NCI-H69 (cell line): ENCODE measurements around the gene RHOD.

Experiments
- DNase-seq: peaks from one replicate; lab custom pipeline; 2025; lab: John Stamatoyannopoulos, UW

RHOD gene

GRCh38 chr11:67062526-67063373 is 6.1 kb downstream of the RHOD start:
- DNase-seq: no peak

DNA sequence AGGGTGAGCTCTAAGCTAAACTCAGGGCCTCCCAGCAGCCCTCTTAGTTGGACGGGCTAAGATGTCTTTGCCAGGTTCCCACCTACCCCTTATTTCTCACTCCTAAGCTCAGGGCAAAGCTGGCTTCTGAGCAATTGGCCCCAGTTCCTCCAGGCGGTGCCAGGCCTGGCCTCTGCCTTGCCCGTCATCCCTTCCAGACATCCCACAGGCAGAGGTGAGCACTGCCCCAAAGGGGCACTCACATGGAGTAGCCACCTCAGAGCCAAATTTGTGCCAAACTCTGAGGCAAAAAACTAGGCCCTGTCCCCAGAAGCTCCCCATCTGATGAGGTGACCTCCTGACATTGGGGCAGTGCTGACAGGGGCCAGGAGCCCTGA is 9.7 kb downstream of the RHOD start:
- no peak for DNase-seq

- peak; percentile 74 for DNase-seq
These were observed 15.0 kb downstream of the RHOD start for GRCh38 chr11:67071420-67072284.

DNA sequence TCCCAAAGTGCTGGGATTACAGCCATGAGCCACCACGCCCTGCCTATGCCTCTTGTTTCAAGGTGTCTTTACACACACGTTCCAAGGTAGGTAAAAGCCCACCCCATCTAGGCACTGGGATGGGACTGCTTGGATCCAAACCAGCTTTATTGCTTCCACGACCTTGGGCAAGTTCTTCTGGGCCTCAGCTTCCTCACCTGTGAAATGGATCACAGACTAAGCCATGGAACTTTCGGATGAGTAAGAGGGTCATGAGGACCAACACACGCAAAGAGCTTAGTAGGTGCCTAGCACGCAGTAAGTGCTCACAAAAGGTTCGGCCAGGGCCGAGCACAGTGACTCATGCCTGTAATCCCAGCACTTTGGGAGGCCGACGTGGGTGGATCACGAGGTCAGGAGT is 15.6 kb downstream of the RHOD start:
- DNase-seq: no peak

GRCh38 chr11:67073908-67074307 is 17.3 kb downstream of the RHOD start:
- peak; percentile 43 for DNase-seq

DNA sequence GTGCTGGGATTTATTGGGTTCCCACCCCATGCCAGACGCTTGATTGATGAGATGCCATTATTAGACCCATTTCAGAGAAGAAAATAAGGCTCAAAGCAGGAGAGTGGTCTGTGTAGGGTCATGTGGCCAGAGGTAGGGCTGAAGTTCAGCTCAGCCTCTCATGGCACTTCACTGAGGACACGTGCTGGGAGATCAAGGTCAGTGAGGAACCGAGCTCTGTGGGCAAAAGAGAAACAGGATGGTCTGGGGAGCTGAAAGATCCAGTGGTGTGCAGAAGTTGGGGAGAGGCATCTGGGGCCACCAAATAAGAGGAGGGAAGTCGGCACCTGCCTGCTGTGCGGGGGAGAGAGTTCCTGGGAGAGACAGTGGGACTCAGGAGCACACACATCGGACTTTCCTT is 19.6 kb downstream of the RHOD start:
- DNase-seq: no peak

DNA sequence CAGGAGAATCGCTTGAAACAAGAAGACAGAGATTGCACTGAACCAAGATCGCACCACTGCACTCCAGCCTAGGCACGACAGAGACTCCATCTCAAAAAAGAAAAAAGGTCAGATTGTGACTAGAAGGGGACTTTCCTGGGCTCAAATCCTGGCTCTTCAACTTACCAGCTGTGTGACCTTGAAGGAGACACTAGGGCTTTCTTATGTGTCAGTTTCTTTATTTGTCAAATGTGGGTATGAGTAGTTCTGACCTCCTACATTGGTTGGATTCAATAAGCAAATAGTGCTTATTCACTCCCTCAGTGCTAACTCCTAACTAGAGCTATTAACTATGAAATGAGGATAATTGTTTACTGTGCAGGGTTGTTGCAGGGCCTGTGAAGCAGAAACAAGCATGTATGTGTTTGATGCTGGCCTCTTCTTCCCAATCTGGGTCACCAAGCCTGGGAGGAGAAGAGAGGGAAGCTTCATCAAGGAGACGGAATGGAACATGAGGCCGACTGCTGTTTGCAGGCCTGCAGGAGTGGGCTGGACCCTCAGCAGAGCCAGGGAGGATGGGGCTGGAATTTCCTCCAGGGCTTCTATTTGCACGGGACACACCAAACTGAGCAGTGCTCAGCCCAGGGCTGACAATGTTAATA is 22.5 kb downstream of the RHOD start:
- DNase-seq: no peak

DNA sequence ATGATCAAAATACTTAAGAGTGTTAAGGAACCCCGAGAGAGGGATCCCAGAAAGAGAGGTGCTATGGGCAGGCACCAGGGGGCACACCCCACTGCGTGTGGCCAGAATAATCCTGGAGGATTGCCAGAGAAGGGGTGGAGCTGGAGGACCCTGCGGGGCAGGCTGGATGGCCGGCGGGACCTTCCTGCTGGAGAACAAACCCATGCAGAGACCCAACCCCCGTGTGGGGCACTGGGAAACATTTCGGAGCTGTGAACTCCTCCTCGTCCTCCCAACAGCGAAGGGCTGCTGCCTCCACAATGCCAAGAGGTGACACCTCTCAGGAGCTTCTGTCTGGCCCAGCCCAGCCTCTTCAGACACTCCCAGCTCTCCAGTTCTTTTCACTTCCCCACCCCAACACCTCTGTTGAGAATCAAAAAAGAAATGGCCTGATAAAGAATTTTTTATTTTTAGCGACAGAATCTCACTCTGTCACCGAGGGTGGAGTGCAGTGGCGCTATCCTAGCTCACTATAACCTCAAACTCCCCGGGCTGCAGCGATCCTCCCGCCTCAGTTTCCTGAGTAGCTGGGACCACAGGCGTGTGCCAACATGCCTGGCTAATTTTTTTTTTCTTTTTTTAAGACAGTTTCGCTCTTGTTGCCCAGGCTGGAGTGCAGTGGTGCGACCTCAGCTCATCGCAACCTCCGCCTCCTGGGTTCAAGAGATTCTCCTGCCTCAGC is 25.6 kb downstream of the RHOD start:
- DNase-seq: peak; percentile 44

DNA sequence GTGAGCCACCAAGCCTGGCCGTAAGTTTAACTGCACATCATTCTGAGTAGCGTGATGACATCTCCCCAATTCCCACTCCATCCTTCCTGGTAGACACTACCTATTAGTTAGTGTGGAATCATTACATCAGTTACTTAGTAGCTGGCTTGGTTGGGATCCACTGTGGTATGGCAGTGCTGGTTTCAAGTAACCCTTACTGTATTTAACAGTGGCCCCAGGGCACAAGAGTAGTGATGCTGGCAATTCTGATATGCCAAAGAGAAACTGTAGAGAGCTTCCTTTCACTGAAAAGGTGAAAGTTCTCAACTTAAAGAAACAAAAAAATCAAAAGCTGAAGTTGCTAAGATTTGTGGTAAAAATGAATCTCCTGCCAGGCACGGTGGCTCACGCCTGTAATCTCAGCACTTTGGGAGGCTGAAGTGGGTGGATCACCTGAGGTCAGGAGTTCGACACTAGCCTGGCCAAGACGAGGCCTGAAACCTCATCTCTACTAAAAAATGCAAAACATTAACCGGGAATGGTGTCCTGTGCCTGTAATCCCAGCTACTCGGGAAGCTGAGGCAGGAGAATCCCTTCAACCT is 27.2 kb downstream of the RHOD start:
- no peak for DNase-seq

GRCh38 chr11:67085617-67086016 is 29.0 kb downstream of the RHOD start:
- no peak for DNase-seq

DNA sequence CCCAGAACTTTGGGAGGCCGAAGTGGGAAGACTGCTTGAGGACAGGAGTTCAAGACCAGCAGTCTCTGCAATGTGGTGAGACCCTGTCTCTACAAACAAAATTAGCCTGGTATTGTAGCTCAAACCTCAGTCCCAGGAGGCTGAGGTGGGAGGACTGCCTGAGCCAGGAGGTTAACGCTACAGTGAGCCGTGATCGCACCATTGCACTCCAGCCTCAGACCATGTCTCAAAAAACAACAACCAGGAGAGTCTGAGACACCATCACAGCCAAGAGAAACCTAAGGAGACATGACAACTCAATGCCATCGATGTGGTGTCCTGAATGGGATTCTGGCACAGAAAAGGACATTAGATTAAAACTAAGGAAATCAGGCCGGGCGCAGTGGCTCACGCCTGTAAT is 34.1 kb downstream of the RHOD start:
- no peak for DNase-seq

GRCh38 chr11:67095214-67095507 is 38.5 kb downstream of the RHOD start:
- DNase-seq: no peak

GRCh38 chr11:67098799-67099429 is 42.3 kb downstream of the RHOD start:
- DNase-seq: no peak

DNA sequence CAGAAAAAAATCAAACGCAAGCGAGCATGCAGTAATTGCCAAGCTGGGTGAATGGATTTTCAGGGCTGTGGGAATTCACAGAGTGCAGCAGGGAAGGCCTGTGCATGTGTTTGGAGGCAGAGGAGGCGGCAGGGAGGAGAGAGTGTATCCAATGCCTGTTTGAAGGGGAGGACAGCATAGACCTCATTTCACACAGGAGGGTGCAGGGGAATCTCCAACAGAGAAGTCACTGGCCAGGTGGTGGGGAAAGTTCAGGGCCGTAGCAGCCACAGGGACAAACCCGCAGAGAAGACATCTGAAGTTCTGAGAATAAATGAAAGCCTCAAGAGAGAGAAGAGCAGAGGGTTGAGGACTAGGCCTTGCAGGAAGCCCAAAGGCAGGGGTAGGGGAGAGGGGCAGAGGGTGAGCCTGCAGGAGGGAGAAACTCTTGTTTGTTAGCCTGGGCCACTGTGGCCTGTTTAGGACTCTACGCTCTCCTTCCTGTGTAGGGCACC is 43.2 kb downstream of the RHOD start:
- DNase-seq: no peak

GRCh38 chr11:67102664-67103063 is 46.0 kb downstream of the RHOD start:
- no peak for DNase-seq

GRCh38 chr11:67105964-67106363 is 49.3 kb downstream of the RHOD start:
- no peak for DNase-seq

DNA sequence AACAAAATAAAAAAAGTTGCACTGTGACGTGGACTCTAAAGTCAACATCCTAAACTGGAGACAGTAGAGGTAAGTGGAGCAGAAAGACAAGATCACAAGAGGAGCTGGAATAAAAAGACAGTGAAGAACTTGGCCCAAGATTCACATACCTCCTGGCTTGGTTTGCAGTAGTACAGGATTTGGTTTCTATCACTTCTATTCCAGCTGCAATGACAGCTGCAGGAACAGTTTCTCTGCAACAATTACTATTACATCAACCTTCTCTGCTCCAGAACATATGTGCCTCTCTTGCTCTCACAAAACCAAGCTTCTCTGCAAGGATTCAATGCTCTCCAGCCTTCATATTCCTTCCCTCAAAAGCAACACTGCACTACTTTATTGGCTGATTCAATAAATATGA is 54.6 kb downstream of the RHOD start:
- no peak for DNase-seq

GRCh38 chr11:67113231-67113721 is 56.6 kb downstream of the RHOD start:
- no peak for DNase-seq

DNA sequence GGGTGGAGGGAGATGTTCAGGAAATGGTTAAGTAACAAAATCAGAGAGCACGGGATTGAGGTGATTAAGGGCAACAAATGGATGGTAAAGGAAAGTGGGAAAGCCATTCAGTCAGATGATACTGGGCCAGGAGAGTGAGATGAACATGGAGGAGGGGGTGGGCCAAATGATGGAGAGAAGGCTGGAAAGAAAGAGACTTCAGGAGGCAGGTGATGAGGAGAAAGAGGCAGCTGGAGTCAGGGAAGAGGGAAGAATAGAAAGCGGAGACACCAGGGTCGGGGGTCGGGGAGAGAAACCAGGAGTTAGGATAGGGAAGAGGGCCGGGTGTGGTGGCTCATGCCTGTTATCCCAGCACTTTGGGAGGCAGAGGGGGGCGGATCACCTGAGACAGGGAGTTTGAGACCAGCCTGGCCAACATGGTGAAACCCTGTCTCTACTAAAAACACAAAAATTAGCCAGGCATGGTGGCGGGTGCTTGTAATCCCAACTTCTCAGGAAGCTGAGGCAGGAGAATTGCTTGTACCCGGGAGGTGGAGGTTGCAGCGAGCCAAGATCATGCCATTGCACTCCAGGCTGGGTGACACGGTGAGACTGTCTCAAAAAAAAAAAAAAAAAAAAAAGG is 57.7 kb downstream of the RHOD start:
- DNase-seq: no peak

- no peak for DNase-seq
These were observed 60.1 kb downstream of the RHOD start for GRCh38 chr11:67116758-67117105.

DNA sequence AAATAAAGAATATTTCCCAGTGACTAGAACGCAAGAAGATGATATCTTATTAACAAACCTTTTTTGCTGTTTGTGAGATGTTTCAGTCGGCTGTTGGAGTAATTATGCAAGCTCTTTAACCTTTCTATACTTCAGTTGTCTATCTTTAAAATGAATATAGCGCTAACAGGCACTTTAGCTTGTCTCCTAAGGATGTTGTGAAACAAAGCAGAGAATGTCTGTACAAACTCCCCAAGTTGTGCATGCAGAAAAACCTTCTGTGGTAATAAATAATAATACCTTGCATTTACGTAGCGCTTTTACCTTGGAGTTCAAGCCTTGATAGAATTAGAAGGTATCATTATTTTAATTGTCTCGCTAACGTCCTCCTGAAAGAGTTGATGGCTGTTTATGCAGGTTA is 60.5 kb downstream of the RHOD start:
- DNase-seq: no peak
